ENCODE measurements around the gene PHAF1. TPM values are rescaled to one million over a fixed set of nuclear protein-coding genes. Genes with fewer than 3 reads are reported as not detected.

The PHAF1 gene
- total RNA-seq, 1 donor, result 15.9 TPM

- DNase-seq (ENCODE audit: low read depth), result peak; percentile 93
- TF ChIP-seq CTCF (IDR thresholded peaks at IDR 0.05; ENCODE audit: insufficient read depth, low read length), result peak; percentile 89
- H3K4me3 ChIP-seq (ENCODE audit: low read depth, low read length), result peak overlapping the region; percentile 39
Observed at GRCh38 chr16:67184995-67185650, 75.4 kb downstream of the PHAF1 start.

GRCh38 chr16:67185651-67186134 is 76.0 kb downstream of the PHAF1 start:
- TF ChIP-seq CTCF (IDR thresholded peaks at IDR 0.05; ENCODE audit: insufficient read depth, low read length), result no peak
- no peak for DNase-seq (ENCODE audit: low read depth)
- peak overlapping the region; percentile 34 for H3K4me3 ChIP-seq (ENCODE audit: low read depth, low read length)

- H3K4me3 ChIP-seq (ENCODE audit: low read depth, low read length), result no peak overlapping the region
- no peak for TF ChIP-seq CTCF (IDR thresholded peaks at IDR 0.05; ENCODE audit: insufficient read depth, low read length)
- DNase-seq (ENCODE audit: low read depth), result no peak
Observed at GRCh38 chr16:67186550-67186950, 76.8 kb downstream of the PHAF1 start.

DNA sequence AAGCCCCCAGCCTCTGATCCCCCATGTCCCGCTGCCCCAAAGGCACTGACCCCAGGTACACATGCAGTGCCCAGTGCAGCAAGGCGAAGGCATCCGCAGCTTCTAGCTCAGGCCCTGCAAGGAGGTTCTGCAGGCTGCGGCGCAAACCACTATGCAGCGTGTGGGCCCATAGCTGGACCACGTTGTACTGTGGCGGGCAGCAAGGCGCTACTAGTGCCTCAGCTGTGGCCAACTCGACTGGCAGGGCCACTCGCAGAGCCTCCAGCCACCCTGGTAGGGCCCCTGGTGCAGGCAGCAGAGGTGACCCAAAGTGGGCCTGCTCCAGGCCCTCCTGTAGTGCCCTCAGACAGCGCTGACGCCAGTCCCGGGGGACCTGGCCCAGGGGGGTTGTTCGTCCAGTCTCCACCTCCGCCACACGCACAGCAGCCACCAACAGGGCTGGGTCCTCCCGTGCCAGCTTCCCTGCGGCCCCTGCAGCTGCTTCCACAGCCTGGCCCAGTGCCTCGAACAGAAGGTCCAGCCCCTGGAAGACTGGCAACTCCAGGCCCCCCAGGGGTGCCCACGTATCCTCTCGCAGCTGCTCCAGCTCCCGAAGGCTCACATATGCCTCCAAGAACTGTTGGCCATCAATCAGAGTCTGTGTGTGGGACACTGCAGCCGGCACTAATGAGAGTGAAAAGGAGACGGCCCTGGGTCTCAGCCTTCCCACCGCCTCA is 77.6 kb downstream of the PHAF1 start:
- no peak for TF ChIP-seq CTCF (IDR thresholded peaks at IDR 0.05; ENCODE audit: insufficient read depth, low read length)
- H3K4me3 ChIP-seq (ENCODE audit: low read depth, low read length), result no peak overlapping the region
- no peak for DNase-seq (ENCODE audit: low read depth)

DNA sequence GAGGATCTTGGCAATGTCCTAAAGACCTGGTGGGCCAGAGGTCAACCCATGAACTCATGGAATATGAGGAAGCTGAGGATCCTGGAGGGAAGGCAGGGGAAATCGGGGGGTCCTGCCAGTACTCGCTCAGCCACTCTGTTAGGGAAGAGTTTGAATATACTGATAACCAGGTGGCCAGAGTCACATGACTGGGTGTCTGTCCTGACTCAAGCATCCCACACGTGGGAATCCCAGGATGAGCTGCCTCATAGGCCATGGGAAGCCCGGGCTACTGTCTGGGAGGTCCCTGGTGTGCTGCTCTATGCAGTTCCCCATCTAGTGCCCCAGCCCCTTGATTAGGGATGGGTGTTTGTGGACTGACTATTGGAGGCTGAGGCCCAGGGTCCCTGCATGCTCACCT is 78.6 kb downstream of the PHAF1 start:
- TF ChIP-seq CTCF (IDR thresholded peaks at IDR 0.05; ENCODE audit: insufficient read depth, low read length), result no peak
- no peak for DNase-seq (ENCODE audit: low read depth)
- no peak overlapping the region for H3K4me3 ChIP-seq (ENCODE audit: low read depth, low read length)

DNA sequence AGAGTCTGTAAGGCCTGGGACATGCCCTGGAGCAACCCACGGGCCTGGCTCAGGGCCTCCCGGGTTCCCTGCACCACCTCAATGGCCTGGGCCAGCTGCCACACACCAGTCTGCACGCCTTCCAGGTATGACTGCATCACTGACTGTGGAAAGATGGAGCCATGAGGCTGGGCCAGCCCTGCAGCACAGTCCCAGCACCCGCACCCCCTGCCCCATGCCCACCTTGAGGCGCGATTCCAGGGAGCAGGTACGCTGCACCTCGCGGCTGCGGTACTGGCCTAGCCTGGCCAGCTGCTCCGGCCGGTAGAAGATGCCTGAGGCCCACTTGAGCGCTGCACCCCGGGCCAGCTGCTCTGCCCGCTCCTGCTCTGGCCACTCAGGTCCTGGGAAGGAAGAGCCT is 79.1 kb downstream of the PHAF1 start:
- no peak overlapping the region for H3K4me3 ChIP-seq (ENCODE audit: low read depth, low read length)
- no peak for DNase-seq (ENCODE audit: low read depth)
- TF ChIP-seq CTCF (IDR thresholded peaks at IDR 0.05; ENCODE audit: insufficient read depth, low read length), result no peak
